Activated naive CD8-positive, alpha-beta T cell treated with anti-CD3 and anti-CD28 coated beads, Interleukin-2, amount 10 ng/mL, durations not matched to agents 7 days and 5 days (primary cell): ENCODE measurements around the gene SEMA5B. TPM values are rescaled to one million over a fixed set of nuclear protein-coding genes. Genes with fewer than 3 reads are reported as not detected.

Source experiments
- ATAC-seq: fragments of 150-1000 bp; cut with Tn5 transposase; one replicate; pipeline ENCODE4 v1.10.0; 2021; ENCODE audit warnings: low read depth, moderate library complexity
- POLR2A ChIA-PET: fragments of 350-600 bp; sonication (Branson Sonifier 250); formaldehyde crosslinking; loops from one replicate; lab custom pipeline; 2021; ENCODE audit warnings: antibody characterized with exemption; lab: Charles Lee
- DNase-seq: peaks from one replicate; pipeline ENCODE4 v3.0.0; 2021
- H3K27ac Mint-ChIP-seq: one replicate; pipeline ENCODE4 v1.8.0; 2022; ENCODE audit warnings: mild to moderate bottlenecking, mixed read lengths
- H3K27me3 Mint-ChIP-seq: one replicate; pipeline ENCODE4 v1.8.0; 2022; ENCODE audit warnings: mild to moderate bottlenecking, moderate library complexity, mixed read lengths
- H3K36me3 Mint-ChIP-seq: one replicate; pipeline ENCODE4 v1.8.0; 2021; ENCODE audit warnings: mild to moderate bottlenecking, mixed read lengths
- H3K4me1 Mint-ChIP-seq: one replicate; pipeline ENCODE4 v1.8.0; 2021; ENCODE audit warnings: mixed read lengths
- H3K4me3 Mint-ChIP-seq: one replicate; pipeline ENCODE4 v1.8.0; 2022; ENCODE audit warnings: mild to moderate bottlenecking, moderate library complexity, mixed read lengths
- H3K9me3 Mint-ChIP-seq: one replicate; pipeline ENCODE4 v1.8.0; 2021; ENCODE audit warnings: mixed read lengths
- total RNA-seq, 2 experiments: library from RNA; stranded (reverse); gene quantifications; one replicate each; pipeline ENCODE4 v1.2.3, GENCODE V29; 2021

Gene SEMA5B
- total RNA-seq, 2 experiments from 2014 or later, result 0.17 to 0.28 TPM

- POLR2A ChIA-PET, result no interaction called here
- no peaks in the 10 kb centered on the region for H3K9me3 Mint-ChIP-seq
- H3K27ac Mint-ChIP-seq, result no peak overlapping the region
- no peak overlapping the region for H3K4me3 Mint-ChIP-seq
- ATAC-seq (no peak), DNase-seq (no peak)
- peaks cover 3% of the 10 kb centered on the region for H3K4me1 Mint-ChIP-seq
- H3K36me3 Mint-ChIP-seq, result no peaks in the 10 kb centered on the region
- H3K27me3 Mint-ChIP-seq, result peaks cover 43% of the 10 kb centered on the region
These were observed 66.4 kb downstream of the SEMA5B start for GRCh38 chr3:122961146-122961545.

DNA sequence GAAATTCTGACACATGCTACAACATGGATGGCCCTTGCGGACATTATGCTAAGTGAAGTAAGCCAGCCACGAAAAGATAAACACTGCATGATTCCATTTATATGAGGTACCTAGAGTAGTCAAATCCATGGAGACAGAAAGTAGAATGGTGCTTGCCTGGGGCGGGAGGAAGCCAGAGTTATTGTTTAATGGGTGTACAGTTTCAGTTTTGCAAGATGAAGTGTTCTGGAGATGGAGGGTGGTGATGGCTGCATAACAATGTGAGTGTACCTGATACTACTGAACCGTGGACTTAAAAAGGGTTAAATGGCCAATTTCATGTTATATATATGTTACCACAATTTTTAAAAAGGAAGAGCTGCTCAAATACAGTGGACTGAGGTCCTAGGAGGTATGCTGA lies 66.9 kb downstream of the SEMA5B start:
- ATAC-seq (no peak), DNase-seq (no peak)
- Mint-ChIP-seq H3K36me3 (no peaks in the 10 kb centered on the region), H3K4me3 (no peak overlapping the region), H3K9me3 (no peaks in the 10 kb centered on the region), H3K4me1 (no peaks in the 10 kb centered on the region), H3K27ac (no peak overlapping the region), H3K27me3 (peaks cover 41% of the 10 kb centered on the region)
- POLR2A ChIA-PET, result no interaction called here

DNA sequence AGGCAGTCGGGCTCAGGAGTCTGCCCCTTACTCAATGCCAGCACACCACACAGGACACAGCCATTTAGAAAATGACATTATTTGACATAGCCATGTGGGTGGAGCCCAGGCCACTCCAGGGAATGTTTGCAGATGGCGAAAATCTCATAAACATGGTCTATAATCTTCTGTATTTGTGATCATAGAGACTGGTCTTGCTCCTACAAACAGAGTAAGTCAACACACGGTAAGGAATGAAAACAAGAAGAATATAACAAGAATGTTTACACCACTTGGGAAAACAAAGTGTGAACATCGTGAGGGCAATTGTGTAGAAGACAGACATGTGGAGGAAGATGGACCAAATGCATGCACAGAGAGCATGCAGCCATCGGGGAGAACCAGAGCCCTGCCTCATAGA lies 68.2 kb downstream of the SEMA5B start:
- Mint-ChIP-seq H3K27ac (no peak overlapping the region), H3K9me3 (no peaks in the 10 kb centered on the region), H3K36me3 (no peaks in the 10 kb centered on the region), H3K4me3 (no peak overlapping the region), H3K4me1 (no peaks in the 10 kb centered on the region), H3K27me3 (peaks cover 33% of the 10 kb centered on the region)
- POLR2A ChIA-PET, result no interaction called here
- no peak for DNase-seq
- ATAC-seq, result no peak

DNA sequence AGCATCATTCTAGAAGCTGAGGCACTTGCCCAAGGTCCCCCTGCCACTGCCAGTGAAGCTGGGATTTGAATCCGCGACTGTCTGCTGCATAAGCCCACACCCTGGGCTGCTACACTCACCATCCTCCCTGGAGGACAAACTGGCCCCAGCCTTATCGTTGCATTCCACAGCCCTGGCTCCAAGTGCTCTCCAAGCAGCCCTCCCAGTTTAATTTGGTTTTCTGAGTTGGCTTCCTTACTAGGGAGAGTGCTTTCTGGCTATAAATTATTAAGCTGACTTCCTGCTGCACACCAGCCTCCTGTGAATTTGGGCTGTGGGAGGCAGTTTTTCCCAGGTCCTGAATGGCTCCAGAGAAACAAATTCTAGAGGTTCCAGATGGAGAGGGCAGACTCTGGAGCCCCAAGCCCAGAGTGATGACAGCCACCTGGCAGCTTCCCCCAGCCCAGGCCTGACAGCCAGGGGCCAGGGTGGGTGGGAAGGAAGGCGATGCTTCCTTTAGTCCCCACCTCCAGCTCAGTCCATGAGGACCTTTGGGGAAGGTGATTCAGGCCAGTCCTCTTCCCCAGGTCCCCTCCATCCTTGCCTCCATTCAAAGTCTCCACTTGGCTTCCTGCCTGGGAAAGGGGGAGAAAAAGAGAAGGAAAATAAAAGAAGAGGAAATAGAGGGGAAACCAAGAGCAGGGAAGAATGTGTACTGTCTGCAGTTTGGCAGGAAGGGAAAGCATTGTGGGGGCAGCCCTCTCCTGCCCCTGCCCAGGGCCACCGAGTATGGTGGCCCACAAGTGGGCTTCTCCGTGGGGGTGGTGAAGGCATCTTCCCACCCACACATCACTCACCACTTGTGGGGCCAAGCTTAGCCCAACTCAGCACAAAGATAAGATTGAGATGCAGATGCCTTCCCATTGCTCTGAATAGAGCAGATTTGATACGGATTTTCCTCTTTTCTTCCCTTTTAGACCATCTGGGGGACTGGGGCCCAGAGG lies 69.6 kb downstream of the SEMA5B start:
- H3K9me3 Mint-ChIP-seq, result no peaks in the 10 kb centered on the region
- H3K27me3 Mint-ChIP-seq, result peaks cover 22% of the 10 kb centered on the region
- DNase-seq (no peak), ATAC-seq (no peak)
- H3K36me3 Mint-ChIP-seq, result no peaks in the 10 kb centered on the region
- no peak overlapping the region for H3K27ac Mint-ChIP-seq
- H3K4me1 Mint-ChIP-seq, result no peaks in the 10 kb centered on the region
- no peak overlapping the region for H3K4me3 Mint-ChIP-seq
- POLR2A ChIA-PET, result no interaction called here

DNA sequence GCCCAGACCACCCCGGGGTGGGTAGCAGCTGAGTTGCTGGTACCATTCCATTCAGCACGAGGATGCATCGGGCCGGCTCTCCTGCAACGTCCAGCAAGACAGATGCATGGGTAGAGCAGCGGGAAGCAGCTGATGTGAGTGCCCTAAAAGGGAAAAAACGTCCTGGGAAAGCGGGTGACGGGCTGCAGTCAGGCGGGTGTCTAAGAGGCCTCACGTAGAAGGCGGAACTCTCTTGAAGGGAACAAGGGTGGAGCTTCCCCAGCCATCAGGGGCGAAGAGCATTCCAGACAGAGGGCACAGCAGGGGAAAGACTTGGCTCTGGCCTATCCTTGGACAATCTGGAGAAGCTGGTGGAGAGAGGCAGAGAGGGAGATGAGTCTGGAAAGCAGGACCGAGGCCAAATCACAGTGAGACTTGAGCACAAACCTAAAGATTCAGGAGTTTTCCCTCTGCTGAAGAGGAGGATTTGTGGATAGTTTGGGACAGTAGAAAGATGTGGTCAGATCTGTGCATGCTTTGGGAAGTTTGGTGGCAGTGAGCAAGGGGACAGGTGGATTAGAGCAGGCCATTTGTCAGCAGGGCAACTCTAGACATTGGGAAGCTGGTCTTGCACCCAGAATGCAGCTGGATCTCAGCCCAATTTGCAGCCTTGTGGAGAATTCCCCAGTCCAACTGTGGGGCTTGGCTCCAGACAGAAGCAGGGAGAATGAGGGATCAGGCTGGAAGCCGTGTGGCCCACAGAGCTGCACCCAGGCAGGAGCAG lies 70.7 kb downstream of the SEMA5B start:
- Mint-ChIP-seq H3K4me3 (no peak overlapping the region), H3K4me1 (peaks cover 1% of the 10 kb centered on the region), H3K9me3 (no peaks in the 10 kb centered on the region), H3K36me3 (no peaks in the 10 kb centered on the region), H3K27ac (no peak overlapping the region), H3K27me3 (peaks cover 15% of the 10 kb centered on the region)
- DNase-seq (no peak), ATAC-seq (no peak)
- POLR2A ChIA-PET, result no interaction called here

- no peaks in the 10 kb centered on the region for H3K36me3 Mint-ChIP-seq
- peaks cover 11% of the 10 kb centered on the region for H3K27me3 Mint-ChIP-seq
- no peak for DNase-seq
- H3K4me1 Mint-ChIP-seq, result peaks cover 1% of the 10 kb centered on the region
- ATAC-seq, result no peak
- no peak overlapping the region for H3K4me3 Mint-ChIP-seq
- no peaks in the 10 kb centered on the region for H3K9me3 Mint-ChIP-seq
- POLR2A ChIA-PET, result no interaction called here
- H3K27ac Mint-ChIP-seq, result no peak overlapping the region
These were observed 71.5 kb downstream of the SEMA5B start for GRCh38 chr3:122955916-122956692.

DNA sequence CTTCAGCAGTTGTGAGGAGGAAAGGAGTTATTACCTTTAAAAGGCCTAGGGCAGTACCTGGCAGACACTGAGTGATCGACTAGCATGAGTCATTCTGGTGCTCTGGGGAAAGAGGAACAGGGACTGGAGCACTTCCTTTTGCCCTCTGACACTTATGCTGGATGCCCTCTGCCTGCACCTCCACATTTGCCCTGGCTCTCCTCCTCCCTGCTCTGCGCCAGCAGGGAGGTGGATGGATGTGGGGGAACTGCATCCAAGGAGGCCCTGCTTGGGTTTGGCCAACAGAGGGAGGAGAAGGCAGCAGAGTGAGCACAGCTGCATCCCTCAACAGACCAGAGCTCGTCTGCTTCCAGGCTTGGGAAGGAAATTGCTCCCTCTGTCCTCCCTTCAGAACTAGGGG lies 75.0 kb downstream of the SEMA5B start:
- Mint-ChIP-seq H3K27me3 (peaks cover 10% of the 10 kb centered on the region), H3K36me3 (no peaks in the 10 kb centered on the region), H3K27ac (no peak overlapping the region), H3K4me1 (peaks cover 1% of the 10 kb centered on the region), H3K9me3 (no peaks in the 10 kb centered on the region), H3K4me3 (no peak overlapping the region)
- POLR2A ChIA-PET, result no interaction called here
- ATAC-seq (no peak), DNase-seq (no peak)

GRCh38 chr3:122948408-122948807 lies 79.2 kb downstream of the SEMA5B start:
- peaks cover 16% of the 10 kb centered on the region for H3K27me3 Mint-ChIP-seq
- DNase-seq, result no peak
- no peak overlapping the region for H3K4me3 Mint-ChIP-seq
- no peak overlapping the region for H3K27ac Mint-ChIP-seq
- peaks cover 1% of the 10 kb centered on the region for H3K4me1 Mint-ChIP-seq
- no peak for ATAC-seq
- POLR2A ChIA-PET, result interaction anchor here (1.0 kb wide), 1 partner anchor 31 kb away, joined by 3 read pairs; no protein-coding TSS in a partner anchor
- no peaks in the 10 kb centered on the region for H3K9me3 Mint-ChIP-seq
- no peaks in the 10 kb centered on the region for H3K36me3 Mint-ChIP-seq

GRCh38 chr3:122947738-122948137 lies 79.8 kb downstream of the SEMA5B start:
- Mint-ChIP-seq H3K9me3 (no peaks in the 10 kb centered on the region), H3K4me3 (no peak overlapping the region), H3K36me3 (no peaks in the 10 kb centered on the region), H3K27me3 (peaks cover 16% of the 10 kb centered on the region), H3K27ac (no peak overlapping the region), H3K4me1 (peaks cover 1% of the 10 kb centered on the region)
- POLR2A ChIA-PET, result no interaction called here
- DNase-seq (no peak), ATAC-seq (no peak)

GRCh38 chr3:122947196-122947595 lies 80.4 kb downstream of the SEMA5B start:
- no peaks in the 10 kb centered on the region for H3K4me1 Mint-ChIP-seq
- no peak overlapping the region for H3K4me3 Mint-ChIP-seq
- ATAC-seq (no peak), DNase-seq (no peak)
- POLR2A ChIA-PET, result no interaction called here
- no peaks in the 10 kb centered on the region for H3K9me3 Mint-ChIP-seq
- no peak overlapping the region for H3K27ac Mint-ChIP-seq
- peaks cover 16% of the 10 kb centered on the region for H3K27me3 Mint-ChIP-seq
- H3K36me3 Mint-ChIP-seq, result no peaks in the 10 kb centered on the region

- no peaks in the 10 kb centered on the region for H3K9me3 Mint-ChIP-seq
- H3K4me3 Mint-ChIP-seq, result no peak overlapping the region
- no peak overlapping the region for H3K27ac Mint-ChIP-seq
- POLR2A ChIA-PET, result no interaction called here
- no peak for DNase-seq
- H3K27me3 Mint-ChIP-seq, result peaks cover 16% of the 10 kb centered on the region
- H3K36me3 Mint-ChIP-seq, result no peaks in the 10 kb centered on the region
- no peak for ATAC-seq
- peaks cover 5% of the 10 kb centered on the region for H3K4me1 Mint-ChIP-seq
These were observed 81.4 kb downstream of the SEMA5B start for GRCh38 chr3:122946185-122946584.

DNA sequence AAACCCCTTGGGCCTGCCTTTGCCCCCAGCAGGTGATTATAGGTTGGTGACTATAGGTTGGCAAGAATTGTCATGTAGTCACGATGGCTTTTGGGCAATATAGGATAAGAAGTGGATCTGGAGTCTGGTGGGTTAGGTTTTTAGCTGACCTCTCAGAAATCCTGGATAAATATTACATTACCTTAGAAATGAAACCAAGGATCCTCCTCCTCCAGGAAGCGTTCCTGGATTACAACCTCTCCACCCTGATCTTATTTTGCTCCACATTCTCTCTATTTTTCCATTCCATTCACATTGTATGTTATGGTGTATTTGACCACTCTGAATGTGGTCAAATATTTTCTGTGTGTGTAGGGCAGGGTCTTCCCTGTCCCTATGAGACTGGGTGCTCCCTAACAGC lies 82.3 kb downstream of the SEMA5B start:
- H3K36me3 Mint-ChIP-seq, result no peaks in the 10 kb centered on the region
- DNase-seq (no peak), ATAC-seq (no peak)
- H3K9me3 Mint-ChIP-seq, result no peaks in the 10 kb centered on the region
- H3K4me3 Mint-ChIP-seq, result no peak overlapping the region
- POLR2A ChIA-PET, result no interaction called here
- H3K27me3 Mint-ChIP-seq, result peaks cover 16% of the 10 kb centered on the region
- H3K4me1 Mint-ChIP-seq, result peaks cover 11% of the 10 kb centered on the region
- H3K27ac Mint-ChIP-seq, result no peak overlapping the region

DNA sequence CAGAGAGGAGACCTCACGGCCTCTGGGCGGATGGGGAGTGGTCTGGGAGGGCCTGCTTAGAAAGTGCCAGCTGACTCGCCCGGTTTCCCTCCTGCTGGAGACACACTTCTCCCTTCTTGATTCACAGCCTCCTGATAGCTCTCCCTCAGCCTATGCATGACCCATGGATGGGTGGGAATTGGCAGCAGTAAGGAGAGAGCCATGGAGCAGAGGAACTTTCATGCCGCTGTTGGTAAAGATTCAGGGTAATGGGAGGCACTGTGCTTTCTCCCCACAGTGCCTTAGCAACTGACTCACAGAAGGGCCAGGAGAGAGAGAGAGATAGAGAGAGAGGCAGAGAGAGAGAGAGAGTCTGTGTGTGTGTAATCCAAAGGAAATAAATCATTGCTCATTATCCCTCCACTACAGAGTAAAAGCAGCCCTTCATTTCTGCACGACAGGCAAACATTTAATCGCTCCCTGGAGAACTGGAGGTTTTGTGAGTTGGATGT lies 82.8 kb downstream of the SEMA5B start:
- H3K27ac Mint-ChIP-seq, result no peak overlapping the region
- POLR2A ChIA-PET, result no interaction called here
- peaks cover 11% of the 10 kb centered on the region for H3K4me1 Mint-ChIP-seq

More for the DNA sequence above, 82.8 kb downstream of the SEMA5B start:
- ATAC-seq, result no peak
- H3K27me3 Mint-ChIP-seq, result peaks cover 21% of the 10 kb centered on the region
- H3K4me3 Mint-ChIP-seq, result no peak overlapping the region
- H3K36me3 Mint-ChIP-seq, result no peaks in the 10 kb centered on the region
- no peak for DNase-seq
- H3K9me3 Mint-ChIP-seq, result no peaks in the 10 kb centered on the region
